Effector CD8-positive, alpha-beta T cell (primary cell): ENCODE data around the gene PDIA2.

Source experiments
- DNase-seq: peaks from one replicate; lab custom pipeline; 2025; lab: John Stamatoyannopoulos, UW

The PDIA2 gene

DNA sequence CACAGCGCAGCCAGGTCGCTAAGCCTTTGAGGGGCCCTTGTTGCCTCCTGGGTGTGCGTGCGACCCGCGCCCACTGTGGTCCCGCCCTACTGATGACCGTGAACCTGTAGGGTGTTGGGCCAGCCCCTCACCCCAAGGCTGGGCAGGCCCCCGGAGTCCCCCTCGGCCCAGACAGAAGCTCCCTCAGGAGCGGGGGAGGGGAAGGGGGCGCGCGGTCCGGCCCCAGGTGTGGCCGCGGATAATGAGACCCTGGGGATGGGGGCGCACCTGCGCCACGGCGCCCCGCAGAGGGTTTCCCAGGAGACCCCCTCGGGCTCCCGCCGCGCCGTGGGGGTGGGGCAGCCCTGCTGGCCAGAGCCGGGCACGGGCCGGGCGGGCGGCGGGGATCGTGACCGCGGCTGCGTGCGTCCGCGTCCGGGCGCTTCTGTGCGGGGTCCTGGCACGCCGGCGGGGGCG lies 2.9 kb upstream of the PDIA2 start:
- no peak for DNase-seq

DNA sequence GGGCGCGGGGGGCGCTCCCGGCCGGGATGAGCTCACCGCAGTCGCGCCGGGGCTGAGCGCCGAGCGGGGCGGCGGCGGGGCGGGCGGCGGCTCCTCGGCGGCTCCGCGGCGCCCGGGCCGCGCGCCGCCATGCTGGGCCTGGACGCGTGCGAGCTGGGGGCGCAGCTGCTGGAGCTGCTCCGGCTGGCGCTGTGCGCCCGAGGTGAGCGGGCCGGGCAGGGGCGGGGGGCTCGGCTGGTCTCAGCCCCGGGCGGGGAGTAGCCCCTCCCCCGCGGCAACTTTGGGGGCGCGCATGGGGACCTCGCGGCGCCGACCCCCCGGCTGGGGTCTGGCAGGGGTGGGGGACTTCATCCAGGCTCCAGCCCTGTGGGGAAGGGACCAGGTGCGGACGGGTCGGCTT lies 2.4 kb upstream of the PDIA2 start, which contains the start of gene ARHGDIG:
ARHGDIG (plus strand) TSS at position 40 of the 400 bp plus-strand sequence; CDS start at position 130, 90 bp downstream.
- no peak for DNase-seq

DNA sequence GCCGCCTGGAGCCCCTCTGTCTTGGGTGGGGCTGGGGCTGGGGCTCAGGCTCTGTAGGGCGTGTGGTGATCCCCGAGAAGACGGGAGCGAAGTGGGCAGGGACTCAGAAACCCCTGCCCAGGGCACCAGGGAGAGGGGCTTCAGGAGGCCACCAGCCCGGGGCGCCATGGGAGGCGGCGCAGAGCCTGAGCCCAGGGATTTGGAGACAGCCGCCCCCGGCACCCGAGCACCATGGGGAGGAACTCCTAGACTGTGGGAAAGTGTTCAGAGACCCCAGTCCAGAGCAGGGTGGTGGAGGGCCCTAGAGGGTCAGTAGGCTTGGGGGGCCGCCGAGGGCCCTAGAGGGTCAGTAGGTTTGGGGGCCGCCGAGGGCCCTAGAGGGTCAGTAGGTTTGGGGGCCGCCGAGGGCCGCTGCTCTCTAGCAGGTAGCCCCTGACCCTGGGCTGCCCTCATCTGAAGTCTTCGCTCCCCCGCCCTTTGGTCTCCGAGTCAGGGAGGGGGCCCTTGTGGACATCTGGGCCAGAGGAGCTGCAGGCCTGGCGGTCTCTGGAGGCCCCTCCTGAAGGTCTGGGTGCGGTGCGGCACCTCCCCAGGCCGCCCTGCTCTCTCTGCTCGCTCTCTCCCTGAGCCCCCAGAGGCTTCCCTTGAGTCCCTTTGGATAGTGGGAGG lies 1.8 kb upstream of the PDIA2 start:
- no peak for DNase-seq

DNA sequence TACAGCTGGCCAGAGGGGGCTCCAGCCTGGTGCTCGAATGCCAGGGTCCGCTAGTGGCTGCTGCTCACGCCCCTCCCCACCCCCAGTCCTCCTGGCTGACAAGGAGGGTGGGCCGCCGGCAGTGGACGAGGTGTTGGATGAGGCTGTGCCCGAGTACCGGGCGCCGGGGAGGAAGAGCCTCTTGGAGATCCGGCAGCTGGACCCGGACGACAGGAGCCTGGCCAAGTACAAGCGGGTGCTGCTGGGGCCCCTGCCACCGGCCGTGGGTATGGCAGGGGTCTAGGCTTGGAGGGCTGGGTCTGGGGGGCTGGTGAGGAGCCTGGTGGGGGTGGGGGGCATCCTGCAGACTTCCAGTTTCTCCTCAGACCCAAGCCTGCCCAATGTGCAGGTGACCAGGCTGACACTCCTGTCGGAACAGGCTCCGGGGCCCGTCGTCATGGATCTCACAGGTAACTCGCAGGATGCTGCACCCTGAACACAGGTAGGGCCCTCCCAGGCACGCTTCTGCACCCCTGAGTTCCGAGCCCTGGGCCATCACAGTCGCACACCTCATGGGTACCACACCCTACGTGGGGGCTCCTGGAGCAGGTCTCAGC lies 1.2 kb upstream of the PDIA2 start:
- no peak for DNase-seq

DNA sequence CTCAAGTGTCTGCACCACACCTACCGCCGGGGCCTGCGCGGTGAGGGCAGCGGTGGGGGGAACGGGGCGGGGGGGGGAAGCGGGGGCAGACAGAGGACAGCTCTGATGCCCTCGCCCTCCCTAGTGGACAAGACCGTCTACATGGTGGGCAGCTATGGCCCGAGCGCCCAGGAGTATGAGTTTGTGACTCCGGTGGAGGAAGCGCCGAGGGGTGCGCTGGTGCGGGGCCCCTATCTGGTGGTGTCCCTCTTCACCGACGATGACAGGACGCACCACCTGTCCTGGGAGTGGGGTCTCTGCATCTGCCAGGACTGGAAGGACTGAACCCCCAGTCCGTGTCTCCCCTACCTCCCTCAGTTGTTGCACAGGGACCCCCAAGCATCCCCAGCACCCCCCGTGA lies 473 bp upstream of the PDIA2 start:
- DNase-seq = no peak

DNA sequence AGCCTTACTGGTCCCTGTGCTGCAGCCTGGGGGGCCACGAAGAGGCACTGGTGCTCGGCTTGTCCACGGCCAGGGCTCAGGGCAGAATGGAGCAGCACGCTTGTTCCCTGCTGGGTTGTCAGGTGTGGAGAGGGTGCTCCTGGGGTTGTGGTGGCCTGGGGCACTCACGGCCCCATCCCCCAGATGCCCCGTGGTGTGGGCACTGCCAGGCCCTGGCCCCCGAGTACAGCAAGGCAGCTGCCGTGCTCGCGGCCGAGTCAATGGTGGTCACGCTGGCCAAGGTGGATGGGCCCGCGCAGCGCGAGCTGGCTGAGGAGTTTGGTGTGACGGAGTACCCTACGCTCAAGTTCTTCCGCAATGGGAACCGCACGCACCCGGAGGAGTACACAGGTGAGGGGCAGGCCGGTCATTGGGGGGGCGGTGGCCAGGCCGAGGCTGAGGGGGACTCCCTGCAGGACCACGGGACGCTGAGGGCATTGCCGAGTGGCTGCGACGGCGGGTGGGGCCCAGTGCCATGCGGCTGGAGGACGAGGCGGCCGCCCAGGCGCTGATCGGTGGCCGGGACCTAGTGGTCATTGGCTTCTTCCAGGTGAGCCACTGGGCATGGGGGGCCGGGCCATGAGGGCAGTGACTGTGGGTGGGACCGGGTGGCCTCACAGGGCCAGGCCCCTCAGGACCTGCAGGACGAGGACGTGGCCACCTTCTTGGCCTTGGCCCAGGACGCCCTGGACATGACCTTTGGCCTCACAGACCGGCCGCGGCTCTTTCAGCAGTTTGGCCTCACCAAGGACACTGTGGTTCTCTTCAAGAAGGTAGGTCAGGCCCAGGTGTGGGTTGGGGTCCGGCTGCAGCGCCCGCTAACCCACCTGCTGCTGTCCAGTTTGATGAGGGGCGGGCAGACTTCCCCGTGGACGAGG lies 1.5 kb downstream of the PDIA2 start:
- no peak for DNase-seq

DNA sequence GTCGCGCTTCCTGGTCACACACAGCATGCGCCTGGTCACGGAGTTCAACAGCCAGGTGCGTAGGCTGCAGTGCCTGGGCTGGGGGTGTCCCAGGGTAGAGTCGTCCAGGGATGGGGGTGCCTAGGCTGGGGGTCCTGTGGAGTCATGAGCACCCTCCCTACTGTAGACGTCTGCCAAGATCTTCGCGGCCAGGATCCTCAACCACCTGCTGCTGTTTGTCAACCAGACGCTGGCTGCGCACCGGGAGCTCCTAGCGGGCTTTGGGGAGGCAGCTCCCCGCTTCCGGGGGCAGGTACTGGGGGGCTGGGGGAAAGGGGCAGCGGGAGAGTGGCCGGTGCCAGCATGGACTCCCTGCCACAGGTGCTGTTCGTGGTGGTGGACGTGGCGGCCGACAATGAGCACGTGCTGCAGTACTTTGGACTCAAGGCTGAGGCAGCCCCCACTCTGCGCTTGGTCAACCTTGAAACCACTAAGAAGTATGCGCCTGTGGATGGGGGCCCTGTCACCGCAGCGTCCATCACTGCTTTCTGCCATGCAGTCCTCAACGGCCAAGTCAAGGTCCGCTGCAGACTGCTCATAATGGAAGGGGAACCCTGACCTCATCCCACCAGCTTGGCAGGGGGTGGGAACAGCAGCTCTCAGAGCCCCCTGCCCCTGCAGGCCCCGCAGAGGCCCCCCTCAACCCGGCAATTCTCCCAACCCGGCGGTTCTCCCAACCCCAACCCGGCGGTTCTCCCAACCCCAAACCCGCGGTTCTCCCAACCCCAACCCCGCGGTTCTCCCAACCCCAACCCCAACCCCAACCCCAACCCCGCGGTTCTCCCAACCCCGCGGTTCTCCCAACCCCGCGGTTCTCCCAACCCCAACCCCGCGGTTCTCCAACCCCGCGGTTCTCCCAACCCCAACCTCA lies 2.4 kb downstream of the PDIA2 start:
- DNase-seq = no peak

DNA sequence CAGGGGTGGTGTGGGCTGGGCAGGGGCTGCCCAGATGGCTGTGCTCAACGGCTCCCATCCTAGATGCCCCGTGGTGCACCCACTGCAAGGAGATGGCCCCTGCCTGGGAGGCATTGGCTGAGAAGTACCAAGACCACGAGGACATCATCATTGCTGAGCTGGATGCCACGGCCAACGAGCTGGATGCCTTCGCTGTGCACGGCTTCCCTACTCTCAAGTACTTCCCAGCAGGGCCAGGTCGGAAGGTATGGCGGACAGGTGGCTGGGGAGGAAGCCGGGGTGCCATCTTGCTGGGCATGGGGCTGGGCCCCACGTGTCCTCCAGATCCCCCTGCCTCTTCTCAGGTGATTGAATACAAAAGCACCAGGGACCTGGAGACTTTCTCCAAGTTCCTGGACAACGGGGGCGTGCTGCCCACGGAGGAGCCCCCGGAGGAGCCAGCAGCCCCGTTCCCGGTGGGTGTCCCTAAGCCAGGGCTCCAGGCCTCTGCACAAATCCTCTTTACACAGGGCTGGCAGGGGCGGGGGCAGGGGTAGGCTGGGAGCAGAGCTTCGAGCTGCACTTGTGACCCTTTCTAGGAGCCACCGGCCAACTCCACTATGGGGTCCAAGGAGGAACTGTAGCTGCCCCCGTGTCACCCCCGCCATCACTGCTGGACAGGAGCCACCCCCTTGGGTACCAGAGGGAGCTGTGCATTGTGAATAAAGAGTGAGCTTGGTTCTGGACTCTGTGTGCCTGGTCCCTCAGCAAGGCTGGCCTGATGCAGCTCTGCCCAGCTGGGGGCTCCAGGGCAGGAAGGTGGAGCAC lies 3.7 kb downstream of the PDIA2 start:
- DNase-seq = no peak

DNA sequence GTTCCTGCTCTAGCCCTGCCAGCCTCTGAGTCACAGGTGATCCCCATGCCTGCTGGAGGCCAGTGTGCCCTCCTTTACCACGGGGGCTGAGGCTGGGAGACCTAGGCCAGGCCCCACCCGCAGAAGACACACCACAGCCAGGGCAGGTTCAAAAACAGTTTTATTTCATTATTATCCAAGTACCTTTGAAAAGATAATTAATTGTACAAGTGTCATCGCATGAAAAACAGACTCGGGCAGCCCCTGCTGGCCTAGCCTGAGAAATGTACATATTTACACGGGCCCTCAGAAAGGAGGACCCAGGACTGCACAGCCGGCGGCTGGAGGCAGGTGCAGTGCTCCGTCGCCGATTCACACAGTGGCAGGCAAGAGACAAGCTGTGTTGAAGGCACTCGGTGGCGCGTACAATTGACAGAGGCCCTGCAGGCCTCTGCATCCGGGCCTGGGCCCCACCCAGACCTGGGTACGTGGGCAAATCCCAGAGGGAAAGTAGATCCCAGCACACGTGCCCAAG lies 4.4 kb downstream of the PDIA2 start:
- no peak for DNase-seq

DNA sequence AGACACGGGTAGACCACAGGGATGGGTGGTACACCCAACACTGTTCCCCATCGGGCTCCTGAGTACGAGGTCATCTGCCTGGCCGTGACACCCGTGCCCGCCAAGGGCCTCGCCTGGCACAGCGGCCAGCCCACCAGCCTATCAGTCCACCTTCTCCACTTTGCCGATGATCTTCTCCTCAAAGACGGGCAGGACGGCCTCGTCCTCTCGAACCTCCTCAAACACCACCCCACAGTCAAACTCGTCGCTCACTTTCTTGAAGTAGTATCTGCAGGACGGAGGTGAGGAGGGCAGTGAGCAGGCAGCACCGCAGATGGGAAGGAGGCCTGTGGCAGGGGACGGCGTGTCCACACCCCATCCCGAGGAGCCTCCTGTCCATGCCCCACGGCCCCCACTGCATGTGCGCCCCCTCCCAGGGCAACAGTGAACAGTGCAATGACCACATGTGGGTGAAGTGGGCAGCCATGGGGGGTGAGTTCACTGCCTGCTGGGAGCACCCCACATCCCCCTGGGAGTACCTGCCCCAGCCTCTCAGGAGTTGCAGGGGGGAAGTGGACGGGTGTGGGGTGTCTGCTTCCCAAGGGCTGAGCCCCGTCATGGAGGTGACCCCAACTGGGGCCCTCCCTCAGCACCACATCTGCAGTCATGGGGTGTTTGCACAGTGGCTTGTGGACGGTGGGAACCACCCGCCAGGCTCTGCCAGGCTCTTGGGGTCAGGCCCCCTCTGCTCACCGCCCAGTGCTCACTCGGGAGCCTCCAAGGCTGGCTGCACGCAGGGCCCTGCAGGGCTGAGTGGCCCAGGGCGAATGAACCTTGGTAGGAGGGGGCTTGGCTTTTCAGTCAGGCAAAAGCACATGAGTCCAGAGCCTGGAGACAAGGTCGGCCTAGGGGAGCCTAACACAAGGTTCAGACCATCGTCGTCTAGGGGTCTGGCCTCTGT lies 5.3 kb downstream of the PDIA2 start:
- no peak for DNase-seq

DNA sequence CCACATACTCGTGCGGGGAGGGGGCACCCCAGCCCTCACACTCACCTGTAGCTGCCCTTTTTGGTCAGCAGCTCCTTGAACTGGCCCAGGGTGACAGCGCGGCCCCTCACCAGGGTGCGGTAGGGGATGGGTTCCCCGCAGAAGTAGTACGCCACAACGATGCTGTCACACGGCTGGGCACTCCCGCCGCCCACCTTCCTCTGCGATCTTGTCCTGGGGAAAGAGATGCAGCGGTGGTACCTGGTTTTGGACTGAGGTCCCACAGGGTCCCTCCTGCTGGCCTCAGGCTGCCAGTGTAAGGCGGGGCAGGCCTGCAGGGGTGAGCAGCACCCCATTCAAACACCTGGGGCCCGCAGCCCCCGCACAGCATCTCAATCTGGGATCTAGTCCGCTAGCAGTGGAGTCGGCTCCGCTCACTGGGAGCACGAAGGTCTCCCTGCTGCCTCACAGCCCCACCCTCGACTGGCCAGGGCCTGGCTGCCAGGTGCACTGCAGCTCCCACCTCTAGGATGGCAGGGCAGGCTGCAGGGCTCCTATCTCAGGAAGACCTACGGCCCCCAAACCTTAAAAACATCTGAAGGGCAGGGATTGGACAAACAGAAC lies 6.5 kb downstream of the PDIA2 start:
- no peak for DNase-seq

DNA sequence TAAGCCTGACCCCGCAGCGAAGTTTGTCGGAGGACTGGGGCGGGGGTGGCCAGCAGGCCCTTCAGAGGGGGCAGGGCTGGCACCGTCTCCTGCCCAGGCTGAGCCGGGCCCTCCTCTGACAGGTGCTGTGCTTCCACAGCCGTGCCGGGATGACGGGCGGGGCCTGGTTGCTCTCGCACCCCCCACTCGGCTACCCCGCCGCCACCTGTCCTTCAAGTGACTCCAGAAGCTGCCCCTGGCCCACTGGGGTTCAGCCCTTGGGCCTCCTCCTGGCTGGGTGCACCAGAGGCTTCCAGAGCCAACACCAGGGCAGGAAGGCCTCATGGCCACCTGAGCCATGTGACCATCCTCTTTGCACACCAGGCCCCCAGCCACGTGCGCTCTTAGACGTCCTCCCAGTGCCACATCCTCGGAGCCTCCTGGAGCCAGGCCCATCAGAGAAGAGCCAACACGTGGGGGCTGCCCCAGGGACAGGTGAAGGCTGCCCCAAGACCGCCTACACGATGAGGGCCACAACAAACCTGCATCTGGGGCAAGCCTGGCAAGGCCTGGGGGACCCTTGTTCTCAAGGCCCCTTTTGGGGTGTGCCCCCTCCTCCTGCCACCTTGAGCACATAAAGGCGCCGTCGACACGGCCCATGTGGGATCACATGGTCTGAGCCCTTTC lies 7.2 kb downstream of the PDIA2 start:
- no peak for DNase-seq

DNA sequence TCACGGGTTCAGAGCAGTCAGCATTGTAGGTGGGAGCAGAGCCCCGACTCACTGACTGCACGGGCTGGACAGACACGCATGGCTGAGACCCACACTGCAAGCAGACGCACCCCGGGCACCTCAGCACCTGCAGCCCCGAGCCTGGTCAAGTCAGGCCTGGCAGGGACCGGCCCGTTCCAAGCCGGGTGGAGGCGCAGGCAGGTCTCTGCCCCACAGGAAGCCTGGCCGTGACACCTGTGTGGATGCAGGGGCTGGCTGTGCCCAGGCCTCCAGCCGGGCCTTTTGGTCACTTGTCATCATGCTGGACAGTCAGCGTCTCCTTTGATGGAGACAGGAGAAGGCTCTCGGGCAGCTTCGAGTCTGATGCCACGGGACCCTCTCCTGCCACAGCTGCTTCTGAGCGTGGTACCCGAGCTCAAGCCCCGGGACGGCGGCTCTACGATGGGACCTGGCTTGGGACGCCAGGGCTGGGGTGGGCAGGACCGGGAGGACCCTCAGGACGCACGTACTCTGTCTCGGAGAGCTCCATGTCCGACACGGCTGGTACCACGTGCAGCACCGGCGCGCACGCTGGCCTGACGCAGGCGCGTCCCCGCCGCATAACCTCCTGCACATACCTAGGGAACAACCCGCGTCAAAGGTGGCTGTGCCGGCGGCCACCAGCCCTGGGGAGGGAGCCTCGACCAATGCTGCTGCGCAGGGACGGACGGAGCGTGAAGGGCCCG lies 7.9 kb downstream of the PDIA2 start:
- no peak for DNase-seq

DNA sequence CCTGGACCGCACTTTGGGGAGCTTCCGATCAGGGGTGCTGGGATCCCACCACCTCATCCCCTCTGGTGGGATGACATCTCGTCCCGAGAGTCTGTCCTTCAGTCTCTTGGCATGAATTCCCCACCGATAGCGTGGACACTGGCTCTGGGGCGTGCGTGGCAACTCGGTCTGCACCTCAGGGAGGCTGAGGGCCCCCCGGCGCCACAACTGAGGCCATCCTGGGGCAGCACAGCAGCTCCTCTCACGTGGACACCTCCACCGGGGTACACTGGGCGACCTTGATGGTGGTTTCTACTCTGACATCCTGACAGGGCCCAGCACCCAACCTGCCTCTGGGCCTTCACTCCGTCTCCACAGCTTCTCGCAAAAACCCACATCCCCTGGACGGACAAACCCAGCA lies 8.6 kb downstream of the PDIA2 start:
- no peak for DNase-seq

DNA sequence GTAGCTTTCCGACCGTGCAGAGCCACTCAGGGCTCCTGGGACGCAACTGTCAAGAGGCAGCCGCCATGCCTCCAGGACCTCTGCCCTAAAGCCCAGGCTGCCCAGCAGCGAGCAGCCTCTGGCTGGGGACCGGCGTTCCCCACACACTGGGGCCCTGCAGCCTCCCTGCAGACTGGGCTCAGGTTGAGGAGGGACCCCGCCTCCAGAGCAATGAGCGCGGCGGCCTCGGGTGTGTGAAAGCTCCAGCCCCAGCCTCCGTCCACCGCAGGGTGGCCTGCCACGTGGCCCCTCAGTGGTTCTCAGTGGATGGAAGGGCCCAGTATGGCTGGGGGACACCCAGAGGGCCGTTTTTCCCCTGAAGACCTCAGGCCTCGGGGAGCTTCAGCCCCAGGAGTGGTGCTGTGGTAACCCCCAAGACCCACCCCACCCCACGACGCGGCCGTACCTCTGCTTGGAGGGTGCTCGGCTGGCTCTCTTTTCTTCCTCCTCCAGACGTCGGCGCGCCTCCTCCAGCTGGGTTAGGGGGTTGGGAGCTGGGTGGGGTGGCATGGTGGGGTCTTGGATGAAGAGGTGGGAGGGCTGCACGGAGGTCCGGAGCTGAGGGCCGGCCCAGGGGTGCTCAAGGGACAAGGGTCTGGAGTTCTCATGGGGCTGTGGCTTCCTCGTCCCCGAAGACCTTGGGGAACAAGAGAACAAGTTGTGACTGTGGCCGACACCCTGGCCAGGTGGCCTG lies 10.2 kb downstream of the PDIA2 start:
- DNase-seq = no peak

DNA sequence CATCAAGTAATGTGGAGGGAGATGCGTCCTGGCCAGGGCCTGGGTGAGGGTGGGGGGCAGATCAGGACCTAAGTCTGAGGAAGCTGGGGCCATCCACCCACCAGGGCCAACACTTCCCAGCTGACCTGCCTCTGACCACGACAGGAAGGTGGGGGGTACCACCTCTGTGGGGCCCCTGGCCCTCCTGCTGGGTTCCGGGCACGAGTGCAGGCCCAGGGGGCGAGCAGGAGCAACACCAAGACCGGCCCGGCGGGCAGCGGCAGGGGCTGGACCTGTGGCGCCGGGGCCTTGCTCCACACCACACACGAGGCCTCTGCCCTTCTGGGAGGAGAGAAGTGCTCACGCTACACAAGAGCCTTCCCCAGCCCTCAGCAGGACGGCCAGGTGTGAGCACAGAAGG lies 13.3 kb downstream of the PDIA2 start:
- no peak for DNase-seq
